ENCODE measurements around the gene TMPRSS4. TPM values are rescaled to one million over a fixed set of nuclear protein-coding genes. Genes with fewer than 3 reads are reported as not detected.

The TMPRSS4 gene
- total and polyA plus RNA-seq, 2 experiments from 2014 or later: 0.10 to 0.58 TPM

DNA sequence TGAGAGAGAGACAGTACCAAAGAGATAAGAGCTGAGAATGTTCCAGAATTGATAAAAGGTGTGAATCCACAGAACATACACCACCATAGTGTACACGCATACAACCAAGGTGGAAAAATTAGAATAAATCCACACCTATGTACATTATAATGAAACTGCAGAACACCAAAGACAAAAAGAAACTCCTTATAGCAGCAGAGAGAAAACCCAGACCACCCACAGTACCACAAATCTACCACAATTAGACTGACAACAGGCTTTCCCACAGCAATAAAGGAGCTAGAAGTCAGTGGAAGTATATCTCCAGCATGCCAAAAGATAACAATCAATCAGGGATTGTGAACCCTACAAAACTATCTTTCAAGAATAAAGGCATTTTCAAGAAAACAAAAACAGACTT is 43.9 kb downstream of the TMPRSS4 start:
- Mint-ChIP-seq H3K27ac (no peak overlapping the region), H3K27me3 (ENCODE audit: insufficient read depth, low read depth, poor library complexity) (peaks cover 3% of the 10 kb centered on the region), H3K4me1 (peaks cover 13% of the 10 kb centered on the region), H3K9me3 (no peaks in the 10 kb centered on the region), H3K36me3 (ENCODE audit: low read depth) (no peaks in the 10 kb centered on the region), H3K4me3 (no peak overlapping the region)
- H3K4me2 ChIP-seq: no peak overlapping the region
- peaks cover 14% of the 10 kb centered on the region; the same call in 1 of the 2 replicates for H3K4me1 ChIP-seq (ENCODE audit: insufficient read depth)
- no peak overlapping the region for H3K4me3 ChIP-seq
- H3K79me2 ChIP-seq (replicated peaks; ENCODE audit: insufficient read depth): no peaks in the 10 kb centered on the region
- H3K9me2 ChIP-seq (ENCODE audit: insufficient read depth): no peaks in the 10 kb centered on the region
- H3F3A ChIP-seq (replicated peaks; ENCODE audit: low read depth): no peaks in the 10 kb centered on the region
- TF ChIP-seq, protein P1, sequence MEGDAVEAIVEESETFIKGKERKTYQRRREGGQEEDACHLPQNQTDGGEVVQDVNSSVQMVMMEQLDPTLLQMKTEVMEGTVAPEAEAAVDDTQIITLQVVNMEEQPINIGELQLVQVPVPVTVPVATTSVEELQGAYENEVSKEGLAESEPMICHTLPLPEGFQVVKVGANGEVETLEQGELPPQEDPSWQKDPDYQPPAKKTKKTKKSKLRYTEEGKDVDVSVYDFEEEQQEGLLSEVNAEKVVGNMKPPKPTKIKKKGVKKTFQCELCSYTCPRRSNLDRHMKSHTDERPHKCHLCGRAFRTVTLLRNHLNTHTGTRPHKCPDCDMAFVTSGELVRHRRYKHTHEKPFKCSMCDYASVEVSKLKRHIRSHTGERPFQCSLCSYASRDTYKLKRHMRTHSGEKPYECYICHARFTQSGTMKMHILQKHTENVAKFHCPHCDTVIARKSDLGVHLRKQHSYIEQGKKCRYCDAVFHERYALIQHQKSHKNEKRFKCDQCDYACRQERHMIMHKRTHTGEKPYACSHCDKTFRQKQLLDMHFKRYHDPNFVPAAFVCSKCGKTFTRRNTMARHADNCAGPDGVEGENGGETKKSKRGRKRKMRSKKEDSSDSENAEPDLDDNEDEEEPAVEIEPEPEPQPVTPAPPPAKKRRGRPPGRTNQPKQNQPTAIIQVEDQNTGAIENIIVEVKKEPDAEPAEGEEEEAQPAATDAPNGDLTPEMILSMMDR (conservative IDR thresholded peaks at IDR 0.05; ENCODE audit: low read depth in 2 of 2): no peak
- TF ChIP-seq, protein P2, sequence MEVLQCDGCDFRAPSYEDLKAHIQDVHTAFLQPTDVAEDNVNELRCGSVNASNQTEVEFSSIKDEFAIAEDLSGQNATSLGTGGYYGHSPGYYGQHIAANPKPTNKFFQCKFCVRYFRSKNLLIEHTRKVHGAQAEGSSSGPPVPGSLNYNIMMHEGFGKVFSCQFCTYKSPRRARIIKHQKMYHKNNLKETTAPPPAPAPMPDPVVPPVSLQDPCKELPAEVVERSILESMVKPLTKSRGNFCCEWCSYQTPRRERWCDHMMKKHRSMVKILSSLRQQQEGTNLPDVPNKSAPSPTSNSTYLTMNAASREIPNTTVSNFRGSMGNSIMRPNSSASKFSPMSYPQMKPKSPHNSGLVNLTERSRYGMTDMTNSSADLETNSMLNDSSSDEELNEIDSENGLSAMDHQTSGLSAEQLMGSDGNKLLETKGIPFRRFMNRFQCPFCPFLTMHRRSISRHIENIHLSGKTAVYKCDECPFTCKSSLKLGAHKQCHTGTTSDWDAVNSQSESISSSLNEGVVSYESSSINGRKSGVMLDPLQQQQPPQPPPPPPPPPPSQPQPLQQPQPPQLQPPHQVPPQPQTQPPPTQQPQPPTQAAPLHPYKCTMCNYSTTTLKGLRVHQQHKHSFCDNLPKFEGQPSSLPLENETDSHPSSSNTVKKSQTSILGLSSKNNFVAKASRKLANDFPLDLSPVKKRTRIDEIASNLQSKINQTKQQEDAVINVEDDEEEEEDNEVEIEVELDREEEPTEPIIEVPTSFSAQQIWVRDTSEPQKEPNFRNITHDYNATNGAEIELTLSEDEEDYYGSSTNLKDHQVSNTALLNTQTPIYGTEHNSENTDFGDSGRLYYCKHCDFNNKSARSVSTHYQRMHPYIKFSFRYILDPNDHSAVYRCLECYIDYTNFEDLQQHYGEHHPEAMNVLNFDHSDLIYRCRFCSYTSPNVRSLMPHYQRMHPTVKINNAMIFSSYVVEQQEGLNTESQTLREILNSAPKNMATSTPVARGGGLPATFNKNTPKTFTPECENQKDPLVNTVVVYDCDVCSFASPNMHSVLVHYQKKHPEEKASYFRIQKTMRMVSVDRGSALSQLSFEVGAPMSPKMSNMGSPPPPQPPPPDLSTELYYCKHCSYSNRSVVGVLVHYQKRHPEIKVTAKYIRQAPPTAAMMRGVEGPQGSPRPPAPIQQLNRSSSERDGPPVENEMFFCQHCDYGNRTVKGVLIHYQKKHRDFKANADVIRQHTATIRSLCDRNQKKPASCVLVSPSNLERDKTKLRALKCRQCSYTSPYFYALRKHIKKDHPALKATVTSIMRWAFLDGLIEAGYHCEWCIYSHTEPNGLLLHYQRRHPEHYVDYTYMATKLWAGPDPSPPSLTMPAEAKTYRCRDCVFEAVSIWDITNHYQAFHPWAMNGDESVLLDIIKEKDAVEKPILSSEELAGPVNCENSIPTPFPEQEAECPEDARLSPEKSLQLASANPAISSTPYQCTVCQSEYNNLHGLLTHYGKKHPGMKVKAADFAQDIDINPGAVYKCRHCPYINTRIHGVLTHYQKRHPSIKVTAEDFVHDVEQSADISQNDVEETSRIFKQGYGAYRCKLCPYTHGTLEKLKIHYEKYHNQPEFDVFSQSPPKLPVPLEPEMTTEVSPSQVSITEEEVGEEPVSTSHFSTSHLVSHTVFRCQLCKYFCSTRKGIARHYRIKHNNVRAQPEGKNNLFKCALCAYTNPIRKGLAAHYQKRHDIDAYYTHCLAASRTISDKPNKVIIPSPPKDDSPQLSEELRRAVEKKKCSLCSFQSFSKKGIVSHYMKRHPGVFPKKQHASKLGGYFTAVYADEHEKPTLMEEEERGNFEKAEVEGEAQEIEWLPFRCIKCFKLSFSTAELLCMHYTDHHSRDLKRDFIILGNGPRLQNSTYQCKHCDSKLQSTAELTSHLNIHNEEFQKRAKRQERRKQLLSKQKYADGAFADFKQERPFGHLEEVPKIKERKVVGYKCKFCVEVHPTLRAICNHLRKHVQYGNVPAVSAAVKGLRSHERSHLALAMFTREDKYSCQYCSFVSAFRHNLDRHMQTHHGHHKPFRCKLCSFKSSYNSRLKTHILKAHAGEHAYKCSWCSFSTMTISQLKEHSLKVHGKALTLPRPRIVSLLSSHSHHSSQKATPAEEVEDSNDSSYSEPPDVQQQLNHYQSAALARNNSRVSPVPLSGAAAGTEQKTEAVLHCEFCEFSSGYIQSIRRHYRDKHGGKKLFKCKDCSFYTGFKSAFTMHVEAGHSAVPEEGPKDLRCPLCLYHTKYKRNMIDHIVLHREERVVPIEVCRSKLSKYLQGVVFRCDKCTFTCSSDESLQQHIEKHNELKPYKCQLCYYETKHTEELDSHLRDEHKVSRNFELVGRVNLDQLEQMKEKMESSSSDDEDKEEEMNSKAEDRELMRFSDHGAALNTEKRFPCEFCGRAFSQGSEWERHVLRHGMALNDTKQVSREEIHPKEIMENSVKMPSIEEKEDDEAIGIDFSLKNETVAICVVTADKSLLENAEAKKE (CRISPR knock-in tag; IDR thresholded peaks at IDR 0.05): no peak
- no peak for TF ChIP-seq JUNB (IDR thresholded peaks at IDR 0.05; ENCODE audit: unreplicated experiment)
- TF ChIP-seq EZH2 (IDR thresholded peaks at IDR 0.05; ENCODE audit: low read depth, unreplicated experiment): no peak
- TF ChIP-seq STAT1 (IDR thresholded peaks at IDR 0.05; ENCODE audit: unreplicated experiment): no peak
- DNase-seq (ENCODE audit: low spot score) (no peak), ATAC-seq (no peak)
- H3K27me3 ChIP-seq (ENCODE audit: insufficient read depth): no peaks in the 10 kb centered on the region
- no peaks in the 10 kb centered on the region for H4K20me1 ChIP-seq (replicated peaks; ENCODE audit: insufficient read depth)
- no peaks in the 10 kb centered on the region for H3K36me3 ChIP-seq (ENCODE audit: insufficient read depth)
- no peak overlapping the region for H2AFZ ChIP-seq
- no peak overlapping the region for H3K27ac ChIP-seq (ENCODE audit: low read depth)
